HUES48 (cell line): ENCODE data around the gene GPR146.
"Not testable (repeated sequence)": the region's sequence is repeated elsewhere in the genome, so short reads cannot be mapped to it uniquely, and the experiment has no call there.

Experiments used
- H3K27ac ChIP-seq: one replicate; pipeline ENCODE4 v1.7.0; 2013; ENCODE audit warnings: low read depth, low read length, inconsistent platforms
- H3K27me3 ChIP-seq: 2 replicates; pipeline ENCODE4 v1.6.1; 2013; ENCODE audit warnings: mild to moderate bottlenecking, low read length; ENCODE audit not compliant: control insufficient read depth, insufficient read depth
- H3K36me3 ChIP-seq: 2 replicates; pipeline ENCODE4 v1.6.1; 2013; ENCODE audit warnings: low read length; ENCODE audit not compliant: control insufficient read depth, insufficient read depth
- H3K4me1 ChIP-seq: 2 replicates; pipeline ENCODE4 v1.6.1; 2013; ENCODE audit warnings: mild to moderate bottlenecking, low read length; ENCODE audit not compliant: control insufficient read depth, insufficient read depth
- H3K4me3 ChIP-seq: 2 replicates; pipeline ENCODE4 v1.5.1; 2013; ENCODE audit warnings: mild to moderate bottlenecking, low read depth, low read length
- H3K9ac ChIP-seq: 2 replicates; pipeline ENCODE4 v1.6.1; 2013; ENCODE audit warnings: mild to moderate bottlenecking, low read depth, low read length, moderate library complexity
- H3K9me3 ChIP-seq: 2 replicates; pipeline ENCODE4 v1.6.1; 2013; ENCODE audit warnings: low read length; ENCODE audit not compliant: control insufficient read depth, insufficient read depth

GPR146 gene

GRCh38 chr7:1002026-1002425 lies 42.3 kb upstream of the GPR146 start:
- not testable (repeated sequence) for H3K9ac ChIP-seq, H3K9me3 ChIP-seq, H3K27me3 ChIP-seq, H3K36me3 ChIP-seq, H3K4me1 ChIP-seq, H3K4me3 ChIP-seq, H3K27ac ChIP-seq

GRCh38 chr7:1002445-1002844 lies 41.9 kb upstream of the GPR146 start:
- not testable (repeated sequence) for H3K4me3 ChIP-seq, H3K27me3 ChIP-seq, H3K4me1 ChIP-seq, H3K9me3 ChIP-seq, H3K36me3 ChIP-seq, H3K9ac ChIP-seq, H3K27ac ChIP-seq

- Histone ChIP-seq H3K9ac (no peak overlapping the region), H3K36me3 (peaks cover 3% of the 10 kb centered on the region; the same call in 1 of the 2 replicates), H3K9me3 (no peaks in the 10 kb centered on the region), H3K4me3 (no peak overlapping the region), H3K27ac (no peak overlapping the region), H3K27me3 (no peaks in the 10 kb centered on the region), H3K4me1 (no peaks in the 10 kb centered on the region)
Measured at GRCh38 chr7:1004018-1004852, 40.1 kb upstream of the GPR146 start.

- H3K36me3 ChIP-seq: peaks cover 10% of the 10 kb centered on the region; the same call in 1 of the 2 replicates
Measured at GRCh38 chr7:1005303-1005702, 39.0 kb upstream of the GPR146 start.

GRCh38 chr7:1007901-1008300 lies 36.4 kb upstream of the GPR146 start:
- Histone ChIP-seq H3K36me3 (peaks cover 10% of the 10 kb centered on the region; the same call in 1 of the 2 replicates), H3K27ac (no peak overlapping the region)

More at GRCh38 chr7:1005303-1005702, 39.0 kb upstream of the GPR146 start:
- Histone ChIP-seq H3K4me3 (no peak overlapping the region), H3K27ac (no peak overlapping the region), H3K9ac (no peak overlapping the region), H3K4me1 (no peaks in the 10 kb centered on the region), H3K27me3 (no peaks in the 10 kb centered on the region), H3K9me3 (no peaks in the 10 kb centered on the region)

GRCh38 chr7:1008733-1009363 lies 35.5 kb upstream of the GPR146 start:
- no peaks in the 10 kb centered on the region for H3K4me1 ChIP-seq
- H3K27ac ChIP-seq: no peak overlapping the region
- no peak overlapping the region for H3K4me3 ChIP-seq
- H3K27me3 ChIP-seq: no peaks in the 10 kb centered on the region
- H3K9ac ChIP-seq: no peak overlapping the region
- peaks cover 10% of the 10 kb centered on the region; the same call in 1 of the 2 replicates for H3K36me3 ChIP-seq
- no peaks in the 10 kb centered on the region for H3K9me3 ChIP-seq

More at GRCh38 chr7:1007901-1008300, 36.4 kb upstream of the GPR146 start:
- no peaks in the 10 kb centered on the region for H3K27me3 ChIP-seq
- no peak overlapping the region for H3K9ac ChIP-seq
- no peak overlapping the region for H3K4me3 ChIP-seq
- H3K4me1 ChIP-seq: no peaks in the 10 kb centered on the region
- no peaks in the 10 kb centered on the region for H3K9me3 ChIP-seq

GRCh38 chr7:1009747-1010146 lies 34.6 kb upstream of the GPR146 start:
- Histone ChIP-seq H3K27ac (no peak overlapping the region), H3K9me3 (no peaks in the 10 kb centered on the region), H3K4me1 (no peaks in the 10 kb centered on the region), H3K4me3 (no peak overlapping the region), H3K27me3 (no peaks in the 10 kb centered on the region), H3K9ac (no peak overlapping the region), H3K36me3 (peaks cover 10% of the 10 kb centered on the region; the same call in 1 of the 2 replicates)

GRCh38 chr7:1010226-1010625 lies 34.1 kb upstream of the GPR146 start:
- Histone ChIP-seq H3K9ac (no peak overlapping the region), H3K27ac (no peak overlapping the region), H3K36me3 (peaks cover 10% of the 10 kb centered on the region; the same call in 1 of the 2 replicates), H3K4me1 (no peaks in the 10 kb centered on the region), H3K27me3 (no peaks in the 10 kb centered on the region), H3K9me3 (no peaks in the 10 kb centered on the region), H3K4me3 (no peak overlapping the region)

- peaks cover 10% of the 10 kb centered on the region; the same call in 1 of the 2 replicates for H3K36me3 ChIP-seq
- no peaks in the 10 kb centered on the region for H3K9me3 ChIP-seq
- no peaks in the 10 kb centered on the region for H3K27me3 ChIP-seq
- H3K4me3 ChIP-seq: no peak overlapping the region
- no peaks in the 10 kb centered on the region for H3K4me1 ChIP-seq
- no peak overlapping the region for H3K27ac ChIP-seq
- no peak overlapping the region for H3K9ac ChIP-seq
Measured at GRCh38 chr7:1011297-1012003, 32.9 kb upstream of the GPR146 start.

- no peak overlapping the region for H3K4me3 ChIP-seq
- H3K27me3 ChIP-seq: no peaks in the 10 kb centered on the region
- H3K36me3 ChIP-seq: peaks cover 8% of the 10 kb centered on the region; the same call in 1 of the 2 replicates
- no peak overlapping the region for H3K9ac ChIP-seq
- no peak overlapping the region for H3K27ac ChIP-seq
- H3K9me3 ChIP-seq: no peaks in the 10 kb centered on the region
- no peaks in the 10 kb centered on the region for H3K4me1 ChIP-seq
Measured at GRCh38 chr7:1012004-1012715, 32.2 kb upstream of the GPR146 start.
